Gastrocnemius medialis (tissue), 4 donors: ENCODE data around the gene GDI2. TPM values are rescaled to one million over a fixed set of nuclear protein-coding genes. Genes with fewer than 3 reads are reported as not detected.

ENCODE experiments used
- ATAC-seq, 2 donors: fragments of 150-250 bp; one replicate each; pipeline ENCODE4 v1.9.1; 2016
- DNase-seq, 2 donors: peaks; one replicate each; pipeline ENCODE4 v3.0.0-alpha.2; 2019
- H3K27ac ChIP-seq, 4 donors: fragments of 200-600 bp; sonication (generic); 1 replicate in 1 of 4; 2 replicates in 3 of 4; pipeline ENCODE4 v1.5.1; 2016 to 2018; ENCODE audit warnings: mild to moderate bottlenecking in 2 of 4, moderate library complexity in 1 of 4
- H3K27me3 ChIP-seq, 3 donors: fragments of 200-600 bp; sonication (generic) in 2 of 3; 1 replicate in 1 of 3; 2 replicates in 2 of 3; pipeline versions ENCODE4 v1.5.1 to v1.6.0; 2016 to 2019; ENCODE audit warnings: mild to moderate bottlenecking in 1 of 3, moderate library complexity in 1 of 3
- H3K36me3 ChIP-seq, 2 donors: fragments of 200-600 bp; sonication (generic) in 1 of 2; one replicate each; pipeline ENCODE4 v1.5.1; 2017 to 2018
- H3K4me1 ChIP-seq, 2 donors: fragments of 200-600 bp; sonication (generic) in 1 of 2; one replicate each; pipeline ENCODE4 v1.5.1; 2016 to 2017; ENCODE audit warnings: mild to moderate bottlenecking in 2 of 2
- H3K4me3 ChIP-seq, 4 donors: fragments of 200-600 bp; sonication (generic) in 3 of 4; 1 replicate in 1 of 4; 2 replicates in 3 of 4; pipeline ENCODE4 v1.5.1; 2016 to 2019; ENCODE audit warnings: mild to moderate bottlenecking in 2 of 4
- H3K9me3 ChIP-seq, 3 donors: fragments of 200-600 bp; sonication (generic) in 2 of 3; 1 replicate in 1 of 3; 2 replicates in 2 of 3; pipeline ENCODE4 v1.5.1; 2016 to 2019
- CTCF ChIP-seq, 5 experiments: fragments of 450-650 bp in 3 of 5; fragments of 200-600 bp in 2 of 5; sonication (generic) in 2 of 5; IDR thresholded peaks in 4 of 5; conservative IDR thresholded peaks in 1 of 5; 1 replicate in 4 of 5; 2 replicates in 1 of 5; pipeline ENCODE4 v1.5.1; 2016 to 2019; ENCODE audit warnings: antibody characterized with exemption in 5 of 5, mild to moderate bottlenecking in 3 of 5, moderate library complexity in 3 of 5
- POLR2A ChIP-seq, 2 donors: fragments of 450-650 bp; IDR thresholded peaks; one replicate each; pipeline ENCODE4 v1.6.1; 2017; ENCODE audit warnings: antibody characterized with exemption in 2 of 2, mild to moderate bottlenecking in 2 of 2, moderate library complexity in 2 of 2
- in situ Hi-C, 4 donors: fragments of 200-750 bp; cut with MboI; loops; one replicate each; pipeline versions ENCODE4 v1.15.0 to v1.8.0; 2017; ENCODE audit warnings: low sequenced_read_pairs in 4 of 4
- intact Hi-C: fragments of 100-400 bp; cut with DNase I; formaldehyde crosslinking; loops from one replicate; pipeline ENCODE4 v1.15.1; 2023; ENCODE audit warnings: low total_unique reads
- total RNA-seq, 4 donors: library from RNA; depleted of rRNA; stranded (reverse); fragments of >200 nt; gene quantifications; one replicate each; pipeline versions ENCODE4 v1.1.0 to v1.2.3, GENCODE V29; 2016

The GDI2 gene
- total RNA-seq, 4 donors from 2014 or later: 143 to 197 (median 171) TPM

GRCh38 chr10:5760515-5760914 lies 52.7 kb downstream of the GDI2 start:
- H3K9me3 ChIP-seq: no peaks in the 10 kb centered on the region
- no peak for TF ChIP-seq CTCF (IDR thresholded peaks at IDR 0.05 in 4 of 5, conservative IDR thresholded peaks at IDR 0.05 in 1 of 5)
- no peak for TF ChIP-seq POLR2A (IDR thresholded peaks at IDR 0.05)
- intact Hi-C loops: no loop called here
- DNase-seq (no peak), ATAC-seq (no peak)
- H3K27me3 ChIP-seq: no peaks in the 10 kb centered on the region
- in situ Hi-C loops: no loop called here
- no peaks in the 10 kb centered on the region for H3K4me1 ChIP-seq
- peaks cover 0 to 93% of the 10 kb centered on the region in 2 donors for H3K36me3 ChIP-seq
- H3K27ac ChIP-seq: no peak overlapping the region
- no peak overlapping the region for H3K4me3 ChIP-seq

- H3K27me3 ChIP-seq: no peaks in the 10 kb centered on the region
- no peaks in the 10 kb centered on the region for H3K9me3 ChIP-seq
- in situ Hi-C loops (no loop called here), intact Hi-C loops (no loop called here)
- no peaks in the 10 kb centered on the region for H3K4me1 ChIP-seq
- no peak for TF ChIP-seq CTCF (IDR thresholded peaks at IDR 0.05 in 4 of 5, conservative IDR thresholded peaks at IDR 0.05 in 1 of 5)
- TF ChIP-seq POLR2A (IDR thresholded peaks at IDR 0.05): no peak
- no peak overlapping the region for H3K4me3 ChIP-seq
- DNase-seq: no peak
- no peak overlapping the region for H3K27ac ChIP-seq
- no peak for ATAC-seq
- H3K36me3 ChIP-seq: peaks cover 0 to 77% of the 10 kb centered on the region in 2 donors
Observed at GRCh38 chr10:5758927-5759326, 54.3 kb downstream of the GDI2 start.

- in situ Hi-C loops: no loop called here
- peaks cover 0 to 67% of the 10 kb centered on the region in 2 donors for H3K36me3 ChIP-seq
- no peak overlapping the region for H3K4me3 ChIP-seq
- TF ChIP-seq CTCF (IDR thresholded peaks at IDR 0.05 in 4 of 5, conservative IDR thresholded peaks at IDR 0.05 in 1 of 5) (no peak), POLR2A (IDR thresholded peaks at IDR 0.05) (no peak)
- H3K4me1 ChIP-seq: no peaks in the 10 kb centered on the region
- no peaks in the 10 kb centered on the region for H3K9me3 ChIP-seq
- H3K27me3 ChIP-seq: no peaks in the 10 kb centered on the region
- ATAC-seq (no peak), DNase-seq (no peak)
- intact Hi-C loops: no loop called here
- no peak overlapping the region for H3K27ac ChIP-seq
Observed at GRCh38 chr10:5757766-5758517, 55.3 kb downstream of the GDI2 start.

GRCh38 chr10:5752301-5752871 lies 60.8 kb downstream of the GDI2 start:
- intact Hi-C loops (no loop called here), in situ Hi-C loops (no loop called here)
- no peak for ATAC-seq
- peak in 1 of 2 donors; percentile 10 for DNase-seq
- peaks cover 0 to 39% of the 10 kb centered on the region in 2 donors for H3K36me3 ChIP-seq
- no peak for TF ChIP-seq POLR2A (IDR thresholded peaks at IDR 0.05)
- no peak for TF ChIP-seq CTCF (IDR thresholded peaks at IDR 0.05 in 4 of 5, conservative IDR thresholded peaks at IDR 0.05 in 1 of 5)
- H3K27ac ChIP-seq: no peak overlapping the region
- H3K4me3 ChIP-seq: no peak overlapping the region
- H3K27me3 ChIP-seq: no peaks in the 10 kb centered on the region
- no peaks in the 10 kb centered on the region for H3K9me3 ChIP-seq
- H3K4me1 ChIP-seq: no peaks in the 10 kb centered on the region
